Umbilical cord (tissue), 2 donors: ENCODE results near the gene BBC3. TPM values are rescaled to one million over a fixed set of nuclear protein-coding genes. Genes with fewer than 3 reads are reported as not detected.

Experiments
- DNase-seq: peaks from one replicate; pipeline ENCODE4 v3.0.0-alpha.2; 2015; ENCODE audit warnings: low spot score
- total RNA-seq: library from RNA; depleted of rRNA; stranded (reverse); fragments of >200 nt; gene quantifications from one replicate; pipeline ENCODE4 v1.2.3, GENCODE V29; 2014; ENCODE audit warnings: low replicate concordance; ENCODE audit not compliant: insufficient read depth

Gene BBC3
- total RNA-seq, 1 donor from 2014 or later: 1.2 TPM

DNA sequence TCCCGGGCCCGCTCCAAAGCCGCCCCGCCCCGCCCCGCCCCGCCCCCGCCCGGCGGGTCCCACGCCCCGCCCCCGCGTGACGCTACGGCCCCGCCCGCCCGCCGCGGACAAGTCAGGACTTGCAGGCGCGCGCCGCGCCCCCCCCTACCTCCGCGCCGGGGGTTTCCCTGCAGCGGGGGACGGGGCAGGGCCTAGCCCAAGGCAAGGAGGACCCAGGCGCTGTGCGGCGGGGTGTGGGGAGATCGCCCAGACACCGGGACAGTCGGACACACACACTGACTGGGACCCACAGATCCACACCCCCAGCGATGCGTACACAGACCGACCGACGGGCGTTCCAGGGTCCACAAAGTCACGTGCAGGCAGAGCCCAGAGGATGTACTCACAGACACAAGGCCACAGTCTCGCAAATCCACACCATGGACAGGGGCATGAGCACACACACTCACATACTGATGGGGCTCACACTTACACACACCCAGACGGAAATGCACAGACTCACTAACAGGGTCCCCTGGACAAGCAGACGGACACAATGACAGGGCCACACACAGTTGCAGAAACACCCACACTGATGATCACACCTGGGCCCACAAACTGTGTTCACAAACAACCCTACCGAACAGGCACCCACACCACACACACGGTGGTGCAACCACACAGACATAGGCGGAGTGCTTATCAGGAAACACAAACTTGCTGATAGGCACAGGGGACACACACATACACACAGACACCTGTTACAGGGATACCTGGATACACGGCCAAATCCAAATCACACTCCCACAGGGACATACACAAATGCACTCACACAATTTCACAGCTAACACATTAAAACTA, 436 bp upstream of the BBC3 start:
- DNase-seq: peak; percentile 84

DNA sequence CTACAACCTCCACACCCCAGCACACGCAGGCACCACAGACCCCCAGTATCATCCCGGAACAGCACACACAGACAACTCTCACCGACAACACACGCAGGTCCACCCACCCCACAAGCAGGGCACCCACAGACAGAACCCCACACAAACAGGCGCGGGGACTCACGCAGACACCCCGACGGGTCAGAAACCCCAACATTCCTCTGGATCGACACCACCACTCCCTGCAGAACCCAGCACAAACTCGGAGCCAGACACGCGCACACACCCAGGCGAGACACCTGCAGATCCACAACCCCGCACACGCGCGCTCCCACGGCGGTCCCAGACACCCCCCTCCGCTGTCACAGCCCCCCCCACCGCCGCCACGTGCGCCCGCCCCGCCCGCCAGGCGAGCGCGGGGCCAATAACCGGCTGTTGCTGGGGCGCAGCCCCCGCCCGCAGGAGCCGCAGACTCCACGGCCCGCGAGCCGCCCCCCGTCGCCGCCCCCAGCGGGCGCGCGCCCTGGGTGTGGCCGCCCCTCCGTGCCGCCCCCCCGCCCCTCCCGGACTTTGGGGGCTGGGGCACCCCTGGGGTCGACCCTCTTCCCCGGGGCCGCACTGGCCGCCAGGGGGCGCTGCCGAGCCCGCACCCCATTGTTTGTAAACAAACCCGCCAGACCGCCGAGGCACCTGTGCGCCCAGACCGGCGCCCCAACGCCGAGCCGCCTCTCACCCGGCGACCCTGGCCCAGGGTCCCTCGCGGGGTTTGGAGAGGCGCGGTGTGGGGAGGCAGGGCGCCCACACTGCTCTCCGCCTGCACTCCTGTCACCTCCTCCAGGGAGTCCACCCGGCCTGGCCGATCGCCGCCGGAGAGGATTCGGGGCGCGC, 712 bp downstream of the BBC3 start:
- peak; percentile 39 for DNase-seq

DNA sequence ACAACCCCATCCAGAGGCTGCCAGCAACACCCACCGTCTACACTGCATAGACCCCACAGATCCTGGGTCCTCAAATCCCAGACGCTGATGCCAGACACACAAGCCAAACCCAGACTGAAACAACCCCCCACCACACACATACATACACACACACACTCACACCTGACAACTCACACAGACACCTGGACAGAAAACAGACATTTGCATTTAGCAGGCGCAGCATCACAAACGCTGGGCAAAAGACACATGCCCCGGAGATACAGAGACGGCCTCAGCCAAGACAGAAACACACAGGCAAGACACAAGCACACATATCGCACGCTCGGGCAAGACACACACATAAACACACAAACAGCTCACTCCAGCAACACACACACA, 1.3 kb downstream of the BBC3 start:
- peak; percentile 50 for DNase-seq

DNA sequence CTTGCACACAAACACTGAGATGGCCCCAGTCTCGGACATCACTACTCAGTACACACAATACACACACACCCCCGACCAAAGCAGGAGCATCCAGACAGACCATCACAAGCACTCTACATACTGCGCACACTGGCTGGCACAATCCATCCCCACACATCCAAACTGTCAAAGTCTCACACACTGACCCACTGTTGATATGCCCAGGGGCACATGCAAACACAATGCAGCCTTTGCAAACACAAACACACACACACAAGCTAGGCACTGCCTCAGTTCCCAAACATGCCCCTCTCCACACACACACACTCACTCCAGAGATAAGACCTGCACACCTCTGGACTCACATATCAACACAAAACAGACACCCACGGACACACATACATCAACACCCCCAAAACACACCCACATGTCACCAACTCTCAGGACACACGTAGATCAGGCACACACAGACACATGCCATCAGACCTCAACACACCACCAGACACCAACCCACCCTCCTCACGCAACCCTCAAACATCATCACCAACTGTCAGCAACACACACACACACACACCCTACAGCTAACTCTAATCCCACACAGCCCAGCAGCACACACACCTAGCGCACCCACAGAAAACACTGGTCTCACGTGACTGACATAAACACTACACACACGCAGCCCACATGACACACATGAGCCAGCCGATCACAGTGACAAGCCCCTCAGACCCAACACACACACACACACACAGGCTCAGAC, 1.9 kb downstream of the BBC3 start:
- DNase-seq: no peak

DNA sequence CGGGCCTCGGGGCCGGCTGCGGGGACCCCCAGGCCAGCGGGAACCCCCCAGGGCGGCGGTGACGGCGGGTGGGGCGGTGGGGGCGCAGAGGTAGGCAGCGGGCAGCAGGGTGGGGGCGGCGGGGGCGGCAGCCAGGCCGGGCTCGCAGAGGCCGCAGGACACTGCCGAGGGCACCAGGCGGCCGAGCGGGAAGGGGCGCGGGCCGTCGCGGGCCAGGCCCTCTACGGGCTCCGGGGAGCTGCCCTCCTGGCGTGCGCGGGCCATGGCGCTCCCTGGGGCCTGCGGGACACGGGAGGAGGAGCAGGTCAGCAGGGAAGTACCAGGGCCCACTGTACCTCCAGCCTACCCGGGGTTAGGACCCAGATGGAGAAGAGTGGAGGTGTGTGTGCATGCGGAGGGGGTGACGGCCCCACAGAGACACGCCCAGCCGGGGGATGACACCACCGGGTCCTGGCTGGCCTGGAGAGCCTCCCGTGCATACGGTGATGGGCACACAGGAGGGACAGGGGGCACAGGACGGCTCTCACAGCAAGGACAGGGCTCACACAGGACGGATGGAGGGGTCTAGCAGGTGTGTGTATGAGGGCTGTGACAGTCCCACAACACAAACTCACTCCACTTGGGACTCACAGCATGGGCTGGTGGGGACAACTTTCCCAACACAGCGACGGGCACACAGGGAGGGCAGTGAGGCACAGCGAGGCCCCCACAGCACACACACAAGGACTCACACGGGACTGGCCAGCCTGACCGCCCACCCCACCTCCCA, 2.6 kb downstream of the BBC3 start:
- DNase-seq: peak; percentile 46

DNA sequence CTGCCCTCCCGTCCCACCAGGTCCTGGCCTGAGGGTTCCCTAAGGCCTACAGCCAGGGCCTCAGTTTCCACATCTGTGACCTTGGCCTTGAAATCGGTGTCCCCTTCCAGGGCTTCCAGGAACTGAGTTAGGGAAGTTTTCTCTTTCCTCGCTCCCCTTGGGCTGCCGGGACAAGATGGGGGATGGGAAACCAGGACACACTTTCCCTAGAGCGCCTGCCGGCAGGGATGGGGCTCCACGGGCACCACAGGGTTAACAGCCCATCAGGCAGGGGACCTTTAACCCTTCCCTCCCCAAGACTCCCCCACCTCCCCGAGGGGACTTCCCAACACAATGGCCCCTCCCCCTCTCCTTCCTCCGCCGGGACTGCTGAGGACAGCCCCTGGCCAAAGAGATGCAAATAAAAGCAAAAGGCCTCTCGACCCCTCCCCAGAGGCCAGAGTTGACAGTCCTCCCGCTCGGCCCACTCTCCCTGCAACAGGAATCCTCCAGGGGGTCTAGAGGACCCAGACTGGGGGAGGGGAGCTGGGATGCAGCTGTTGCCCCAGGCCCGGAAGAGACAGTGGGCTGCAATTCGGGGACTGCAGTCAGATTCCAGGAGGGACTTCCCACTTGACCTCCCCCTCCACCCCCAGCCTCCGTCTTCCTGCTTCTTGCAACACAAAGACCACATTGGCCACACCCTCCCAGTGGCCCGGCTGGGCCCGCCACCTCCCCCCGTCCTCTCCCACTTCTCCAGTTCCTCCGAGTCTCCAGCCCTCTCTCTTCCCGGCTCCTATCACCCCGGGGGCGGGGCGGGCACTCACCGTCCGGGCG, 3.4 kb downstream of the BBC3 start:
- peak; percentile 88 for DNase-seq

DNA sequence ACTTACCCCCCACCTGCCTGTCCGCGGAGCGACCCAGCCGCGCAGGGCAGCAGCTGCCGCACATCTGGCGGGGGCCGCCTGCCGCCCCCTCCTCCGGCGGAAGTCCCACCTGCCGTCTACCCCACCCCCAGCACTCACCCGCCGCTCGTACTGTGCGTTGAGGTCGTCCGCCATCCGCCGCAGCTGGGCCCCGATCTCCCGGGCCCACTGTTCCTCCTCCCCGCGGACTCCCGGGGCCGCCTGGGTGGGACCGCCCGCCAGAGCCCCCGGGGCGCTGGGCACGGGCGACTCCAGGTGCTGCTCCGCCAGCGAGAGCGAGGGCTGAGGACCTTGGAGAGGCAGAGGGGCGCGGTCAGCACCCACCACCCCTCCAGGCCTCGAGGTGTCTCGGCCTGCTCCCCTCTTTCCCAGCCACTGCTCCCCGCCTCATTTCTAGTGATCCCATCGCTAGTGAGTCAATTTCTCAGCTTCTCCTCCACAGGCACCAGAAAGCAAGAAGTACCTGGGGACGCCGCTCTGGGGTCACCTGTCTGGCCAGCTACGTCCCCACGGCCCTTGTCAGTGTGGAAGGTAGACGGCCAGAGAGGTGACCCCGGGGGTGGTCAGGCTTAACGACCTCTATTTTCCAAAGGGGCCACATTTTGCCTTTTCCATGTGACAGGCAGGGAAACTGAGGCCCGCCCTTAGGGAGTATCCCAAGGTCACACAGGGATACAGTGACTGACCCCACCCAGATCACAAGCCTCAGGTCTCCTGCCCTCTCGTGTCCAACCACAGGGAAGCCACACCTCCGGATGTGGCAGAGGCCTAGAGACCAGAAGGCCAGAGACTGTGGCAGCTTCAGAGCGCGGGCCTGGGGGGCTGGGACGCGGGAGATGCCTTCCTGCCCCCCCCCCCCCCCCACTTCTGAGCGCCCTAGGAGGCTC, 4.3 kb downstream of the BBC3 start:
- DNase-seq: peak; percentile 72

DNA sequence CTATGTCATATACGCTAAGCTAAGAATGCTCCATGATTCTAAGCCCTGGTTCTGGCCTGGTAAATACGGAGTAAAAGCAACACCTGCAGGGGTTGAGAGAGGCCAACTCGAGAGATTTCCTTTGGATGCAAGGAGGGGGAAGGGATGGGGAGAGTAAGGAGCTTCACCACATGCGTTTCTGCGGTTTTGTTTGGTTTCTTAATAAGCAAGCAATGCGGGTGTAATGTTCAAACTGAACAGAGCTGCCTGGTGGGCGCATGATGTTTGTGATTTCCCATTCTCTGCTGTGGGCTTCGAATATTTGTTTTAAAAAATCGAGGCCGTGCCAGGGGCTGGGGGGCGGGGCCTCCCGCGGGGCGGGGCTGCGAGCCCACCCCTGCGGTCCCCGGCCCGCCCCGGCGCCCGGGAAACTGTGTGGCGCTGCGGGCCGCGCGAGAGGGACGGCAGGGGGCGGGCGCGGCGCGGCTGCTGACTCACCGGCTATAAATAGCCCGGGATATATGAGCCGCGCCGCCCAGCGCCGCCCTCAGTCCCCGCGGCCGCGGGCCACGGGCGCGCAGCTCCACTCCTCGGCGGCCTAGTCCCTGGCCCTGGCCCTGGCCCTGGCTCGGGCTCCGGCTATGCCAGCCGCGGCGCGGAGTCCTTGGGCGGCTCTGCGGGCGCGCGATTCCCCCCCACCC, 5.1 kb downstream of the BBC3 start:
- DNase-seq: peak; percentile 89

DNA sequence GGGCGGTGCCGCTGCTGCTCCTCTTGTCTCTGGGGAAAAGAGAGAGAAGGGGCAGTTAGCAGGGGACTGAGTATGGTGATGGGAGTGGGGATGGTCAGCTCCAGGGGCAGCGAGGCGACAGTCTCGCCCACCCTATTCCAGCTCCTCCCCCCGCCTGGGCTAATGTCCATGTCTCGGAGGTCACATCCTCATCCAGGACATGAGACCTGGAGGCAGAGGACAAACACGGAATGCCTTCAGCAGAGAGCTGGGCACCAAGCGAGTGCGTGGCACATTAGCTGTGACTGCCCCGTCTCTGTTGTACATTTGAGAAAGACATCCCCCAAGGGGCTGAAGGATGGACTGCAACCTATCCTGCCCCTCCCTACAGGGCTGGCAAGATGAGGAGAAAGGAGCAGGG, 9.1 kb downstream of the BBC3 start:
- no peak for DNase-seq

DNA sequence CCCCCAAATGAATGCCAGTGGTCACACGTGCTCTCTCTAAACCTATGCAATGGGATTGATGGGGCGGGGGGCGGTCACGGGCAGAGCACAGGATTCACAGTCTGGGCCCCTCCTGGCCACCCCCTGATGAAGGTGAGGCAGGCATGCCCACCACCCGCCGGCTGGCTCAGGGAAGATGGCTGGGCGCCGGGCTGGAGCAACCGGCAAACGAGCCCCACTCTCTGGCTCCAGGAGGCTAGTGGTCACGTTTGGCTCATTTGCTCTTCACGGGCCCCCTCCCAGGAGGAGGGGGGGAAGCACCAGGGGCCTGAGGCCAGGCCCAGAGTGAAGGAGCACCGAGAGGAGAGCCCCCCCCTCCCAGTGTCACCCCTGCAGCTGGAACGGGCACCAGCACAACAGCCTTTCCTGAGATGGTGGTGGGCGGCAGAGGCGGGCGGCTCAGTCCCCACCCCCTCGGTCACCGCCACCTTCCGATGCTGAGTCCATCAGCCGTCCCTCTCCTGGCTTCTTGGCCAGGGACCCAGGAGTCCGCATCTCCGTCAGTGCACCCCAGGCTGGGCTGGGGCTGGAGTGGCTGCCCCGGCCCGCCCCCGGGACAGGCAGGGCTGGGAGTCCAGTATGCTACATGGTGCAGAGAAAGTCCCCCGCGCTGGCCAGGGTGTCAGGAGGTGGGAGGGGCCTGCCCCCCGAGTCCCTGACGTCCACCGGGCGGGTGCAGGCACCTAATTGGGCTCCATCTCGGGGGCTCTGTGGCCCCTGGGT, 9.7 kb downstream of the BBC3 start:
- no peak for DNase-seq

DNA sequence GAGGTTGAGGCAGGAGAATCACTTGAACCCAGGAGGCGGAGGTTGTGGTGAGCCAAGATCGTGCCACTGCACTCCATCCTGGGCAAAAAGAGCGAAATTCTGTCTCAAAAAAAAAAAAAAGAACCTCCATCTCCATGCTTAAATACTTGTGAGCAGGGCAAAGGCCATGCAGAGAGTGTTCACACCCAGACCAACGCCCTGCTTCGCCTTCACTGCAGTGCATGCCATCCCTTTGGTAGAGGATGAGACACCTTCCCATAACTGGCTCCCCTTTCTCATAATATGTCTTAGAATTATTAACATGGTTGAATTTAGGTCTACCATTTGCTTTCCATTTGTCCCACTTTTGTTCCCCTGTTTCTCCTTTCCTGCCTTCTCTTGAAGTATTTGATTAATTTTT, 15.4 kb downstream of the BBC3 start:
- DNase-seq: no peak

DNA sequence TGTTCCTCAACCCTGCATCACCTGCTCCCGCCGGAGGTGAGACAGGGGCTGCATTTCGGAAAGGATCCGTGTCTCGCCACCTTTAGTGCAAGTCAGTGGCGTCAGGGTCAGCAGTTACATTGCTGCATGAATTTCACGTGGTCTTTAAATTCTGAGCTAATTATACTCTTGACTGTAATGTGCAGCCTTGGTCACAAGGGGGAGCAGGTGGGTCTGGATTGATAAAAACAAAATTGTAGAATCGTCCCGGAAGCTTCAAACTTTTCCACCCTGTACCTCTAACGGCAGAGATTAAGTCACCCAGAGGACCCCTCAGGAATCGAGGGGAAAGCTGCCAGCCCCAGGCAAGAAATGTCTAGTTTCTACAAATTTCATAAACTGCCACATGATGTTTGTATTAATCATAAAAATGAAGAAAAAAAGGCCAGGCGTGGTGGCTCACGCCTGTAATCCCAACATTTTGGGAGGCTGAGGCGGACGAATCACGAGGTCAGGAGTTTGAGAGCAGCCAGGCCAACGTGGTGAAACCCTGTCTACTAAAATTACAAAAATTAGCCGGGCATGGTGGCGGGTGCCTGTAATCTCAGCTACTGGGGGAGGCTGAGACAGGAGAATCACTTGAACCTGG, 20.2 kb downstream of the BBC3 start:
- DNase-seq: peak; percentile 85

DNA sequence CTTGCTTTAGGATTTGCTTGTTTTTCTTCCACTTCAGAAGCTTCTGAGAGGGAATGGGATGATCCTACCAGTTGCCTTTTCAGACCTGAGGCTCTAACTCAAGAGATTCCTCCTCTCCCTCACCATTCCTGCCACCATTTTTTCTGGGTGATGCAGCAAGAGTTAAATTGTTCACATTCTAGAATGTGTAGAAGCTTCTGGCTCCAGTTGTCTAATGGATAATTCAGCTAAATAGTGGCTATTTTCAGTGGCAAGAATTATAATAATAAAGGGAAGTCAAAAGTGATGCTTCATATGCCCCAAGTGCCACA, 20.9 kb downstream of the BBC3 start:
- no peak for DNase-seq

DNA sequence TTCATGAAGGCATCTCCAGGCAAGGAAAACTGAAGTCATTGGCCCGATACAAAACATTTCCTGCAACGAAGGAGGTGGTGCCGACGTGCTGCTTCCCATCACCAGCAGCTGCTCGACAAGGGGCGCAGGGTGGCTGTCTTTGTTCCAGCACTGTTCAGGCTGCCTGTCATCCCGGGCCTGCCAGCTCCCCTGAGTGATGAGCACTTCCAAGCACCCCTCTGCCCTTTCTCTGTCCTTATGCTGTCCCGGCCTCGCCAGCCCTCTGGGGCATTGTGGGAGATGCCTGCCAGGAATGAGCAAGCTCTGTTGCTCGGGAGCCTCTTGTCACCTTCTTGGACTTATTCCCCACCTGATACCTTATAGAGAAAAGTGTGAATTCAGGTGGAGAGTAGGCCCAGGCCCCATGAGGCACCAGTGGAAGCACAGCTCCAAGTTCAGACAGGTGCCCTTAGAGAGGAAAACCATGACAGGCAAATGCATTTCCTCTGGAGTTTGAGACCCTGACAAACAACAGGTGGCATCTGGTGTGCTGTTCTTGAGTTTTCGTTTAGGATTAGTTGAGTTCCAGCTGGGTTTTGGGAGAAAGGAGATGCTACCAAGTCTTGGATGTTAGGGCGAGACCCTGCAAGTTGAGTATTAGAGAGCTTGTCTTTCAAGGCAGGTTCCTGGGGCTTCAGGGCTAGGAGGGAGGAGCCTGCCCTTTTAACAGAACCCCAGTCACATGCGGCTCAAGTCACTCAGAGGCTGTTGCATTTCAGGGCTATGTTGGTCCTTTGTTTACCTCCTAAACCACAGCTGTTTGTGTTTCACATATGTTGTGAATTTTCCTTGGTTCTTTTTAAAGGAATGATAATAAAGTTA, 21.4 kb downstream of the BBC3 start:
- DNase-seq: no peak

DNA sequence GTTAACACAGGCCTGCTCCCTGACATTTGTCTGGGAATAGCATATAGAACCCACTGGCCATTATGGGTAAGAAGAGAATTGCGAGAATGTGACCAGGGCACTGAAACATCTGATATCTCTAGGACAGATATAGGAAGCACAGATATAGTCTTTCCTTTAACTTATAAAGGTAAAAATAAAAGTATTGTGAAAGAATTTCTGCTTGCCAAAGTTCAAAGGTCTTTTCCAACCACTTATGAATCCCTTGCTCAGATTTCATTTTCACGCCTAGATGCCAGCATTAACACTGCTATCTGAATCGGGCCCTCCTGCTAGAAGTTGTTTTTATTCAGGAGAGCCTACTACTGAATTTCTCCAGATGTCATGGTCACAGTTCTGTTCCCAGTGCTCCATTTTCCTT, 27.7 kb downstream of the BBC3 start:
- DNase-seq: no peak

DNA sequence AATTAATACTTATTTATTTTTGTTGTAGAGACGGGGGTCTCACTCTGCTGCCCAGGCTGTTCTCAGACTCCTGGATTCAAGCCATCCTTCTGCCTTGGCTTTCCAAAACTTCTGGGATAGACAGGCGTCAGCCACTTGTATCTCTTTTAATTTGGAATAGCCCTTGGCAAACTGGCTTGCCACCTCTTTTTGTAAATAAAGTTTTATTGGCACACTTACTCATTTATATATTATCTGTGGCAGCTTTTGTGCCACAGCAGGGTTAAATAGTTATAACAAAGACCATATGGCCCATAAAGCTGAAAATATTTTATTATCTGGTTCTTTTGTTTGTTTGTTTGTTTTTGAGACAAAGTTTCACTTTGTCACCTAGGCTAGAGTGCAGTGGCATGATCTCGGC, 30.5 kb downstream of the BBC3 start:
- no peak for DNase-seq

DNA sequence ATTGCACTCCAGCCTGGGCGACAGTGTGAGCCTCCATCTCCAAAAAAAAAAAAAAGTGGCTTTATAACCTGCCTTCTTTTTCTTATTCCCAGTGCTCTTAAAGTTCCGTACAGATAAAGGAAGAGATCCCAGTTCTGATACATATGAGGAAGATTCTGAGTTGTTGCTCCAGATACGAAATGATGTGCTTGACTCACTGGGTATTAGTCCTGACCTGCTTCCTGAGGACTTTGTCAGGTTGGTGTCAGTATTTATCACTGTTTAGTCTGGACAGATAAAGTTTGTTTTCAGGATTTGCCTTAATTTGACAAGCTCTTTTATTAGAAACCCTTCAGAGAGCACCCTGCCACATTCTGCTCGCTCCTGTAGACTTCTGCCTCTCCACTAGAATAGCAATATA, 33.9 kb downstream of the BBC3 start:
- DNase-seq: no peak
